HepG2 (cell line): ENCODE measurements around the gene KIF1C. TPM values are rescaled to one million over a fixed set of nuclear protein-coding genes. Genes with fewer than 3 reads are reported as not detected.
A peak's percentile ranks its signal among the peaks of the same experiment; 100 is the strongest.

Experiments used
- ATAC-seq: fragments of 200-7000 bp; cut with Tn5 transposase; 3 replicates; pipeline ENCODE4 v1.9.1; 2020; ENCODE audit warnings: mild to moderate bottlenecking, moderate library complexity
- BruUV-seq: library from RNA; stranded (reverse); fragments of 400-500 nt; replicated peaks from 2 replicates; lab custom pipeline; 2021; lab: Mats Ljungman, UMichigan
- CTCF ChIA-PET: fragments of 300-600 bp; formaldehyde crosslinking; extraction: SDS; loops from one replicate; lab custom pipeline; 2021; ENCODE audit warnings: low total read pairs, inconsistent platforms, low intra/inter-chr PET ratio; lab: Yijun Ruan, JAX
- POLR2A ChIA-PET: fragments of 350-600 bp; sonication (Branson Sonifier 250); formaldehyde crosslinking; loops from one replicate; lab custom pipeline; 2020; ENCODE audit warnings: antibody characterized with exemption, inconsistent platforms; lab: Yijun Ruan, JAX
- DNase-seq: peaks from one replicate; pipeline ENCODE4 v3.0.0-alpha.2; 2015; ENCODE audit warnings: low spot score
- FAIRE-seq: peaks from 3 replicates; lab custom pipeline; 2011; peaks lifted over from hg19 to GRCh38; lab: Jason Lieb, UNC
- H2AFZ ChIP-seq: one replicate; pipeline ENCODE4 v1.6.1; 2011; ENCODE audit warnings: low read length, inconsistent platforms
- H3K27ac ChIP-seq: fragments of 300-600 bp; 3 replicates; pipeline ENCODE4 v1.8.0; 2011; ENCODE audit warnings: mixed run types, mild to moderate bottlenecking, mixed read lengths, low read length, inconsistent platforms; ENCODE audit not compliant: insufficient read depth; ENCODE audit errors: extremely low read length
- H3K27me3 ChIP-seq, 2 experiments: fragments of 200-600 bp in 1 of 2; 2 replicates in 1 of 2; 3 replicates in 1 of 2; pipeline versions ENCODE4 v1.6.0 to v1.8.0; 2011; ENCODE audit warnings: low read length in 2 of 2, mild to moderate bottlenecking in 2 of 2, moderate library complexity in 2 of 2, inconsistent platforms in 1 of 2; ENCODE audit not compliant: insufficient read depth in 2 of 2, control insufficient read depth in 1 of 2
- H3K36me3 ChIP-seq, 2 experiments: fragments of 200-600 bp in 1 of 2; replicated peaks in 1 of 2; 2 replicates in 1 of 2; 3 replicates in 1 of 2; pipeline versions ENCODE4 v1.5.1 to v1.8.0; 2011; ENCODE audit warnings: low read length in 2 of 2, inconsistent platforms in 1 of 2; ENCODE audit not compliant: insufficient read depth in 2 of 2, control insufficient read depth in 1 of 2
- H3K4me1 ChIP-seq: 2 replicates; pipeline ENCODE4 v1.5.1; 2012; ENCODE audit warnings: low read length, inconsistent platforms; ENCODE audit not compliant: insufficient read depth
- H3K4me2 ChIP-seq: 2 replicates; pipeline ENCODE4 v1.6.0; 2011; ENCODE audit warnings: low read depth, low read length, inconsistent platforms
- H3K4me3 ChIP-seq, 3 experiments: fragments of 200-600 bp in 1 of 3; sonication (generic), shearing (Covaris generic) in 1 of 3; replicated peaks in 1 of 3; 2 replicates each; pipeline ENCODE4 v1.5.1; 2011 to 2016; ENCODE audit warnings: low read length in 3 of 3, inconsistent platforms in 2 of 3, low read depth in 2 of 3, mild to moderate bottlenecking in 2 of 3, control low read depth in 1 of 3, mixed read lengths in 1 of 3; ENCODE audit not compliant: insufficient read depth in 1 of 3
- H3K79me2 ChIP-seq: one replicate; pipeline ENCODE4 v1.6.1; 2011; ENCODE audit warnings: low read length, inconsistent platforms; ENCODE audit not compliant: insufficient read depth
- H3K9ac ChIP-seq: 2 replicates; pipeline ENCODE4 v1.6.0; 2011; ENCODE audit warnings: mild to moderate bottlenecking, low read depth, low read length, inconsistent platforms; ENCODE audit not compliant: insufficient read depth
- H3K9me3 ChIP-seq: 2 replicates; pipeline ENCODE4 v1.5.1; 2012; ENCODE audit warnings: mild to moderate bottlenecking, low read length
- H4K20me1 ChIP-seq: 2 replicates; pipeline ENCODE4 v1.6.0; 2011; ENCODE audit warnings: inconsistent platforms, mild to moderate bottlenecking, low read length, moderate library complexity; ENCODE audit not compliant: insufficient read depth
- CREM ChIP-seq, 2 experiments: sonication (generic) in 1 of 2; formaldehyde crosslinking in 1 of 2; IDR thresholded peaks; 2 replicates each; pipeline versions ENCODE4 v1.4.0 to v1.6.1; 2016 to 2020; ENCODE audit warnings: antibody characterized with exemption in 1 of 2, mild to moderate bottlenecking in 1 of 2, missing genetic modification reagents in 1 of 2
- FOSL2 ChIP-seq: sonication (generic); formaldehyde crosslinking; IDR thresholded peaks from 2 replicates; pipeline ENCODE4 v1.4.0; 2020; ENCODE audit warnings: missing genetic modification reagents
- HIC2 ChIP-seq: sonication (generic); formaldehyde crosslinking; IDR thresholded peaks from 2 replicates; pipeline ENCODE4 v1.9.0; 2022; ENCODE audit warnings: low read depth, missing genetic modification reagents
- MTA1 ChIP-seq: sonication (generic); formaldehyde crosslinking; IDR thresholded peaks from 2 replicates; pipeline ENCODE4 v1.4.0; 2020; ENCODE audit warnings: missing genetic modification reagents, mild to moderate bottlenecking, borderline replicate concordance
- SAFB2 ChIP-seq: sonication (generic); formaldehyde crosslinking; IDR thresholded peaks from 2 replicates; pipeline ENCODE4 v1.5.1; 2020; ENCODE audit warnings: missing genetic modification reagents, low read depth, mild to moderate bottlenecking, borderline replicate concordance
- ZBTB7A ChIP-seq: sonication (generic); formaldehyde crosslinking; IDR thresholded peaks from 2 replicates; pipeline ENCODE4 v1.8.0; 2022; ENCODE audit warnings: mild to moderate bottlenecking, missing genetic modification reagents
- ZNF501 ChIP-seq: sonication (generic); formaldehyde crosslinking; IDR thresholded peaks from 2 replicates; pipeline ENCODE4 v1.5.1; 2020; ENCODE audit warnings: mild to moderate bottlenecking, moderate library complexity, missing genetic modification reagents
- ZNF878 ChIP-seq: sonication (generic); formaldehyde crosslinking; IDR thresholded peaks from 2 replicates; pipeline ENCODE4 v1.8.1; 2023; ENCODE audit warnings: mild to moderate bottlenecking, missing genetic modification reagents, moderate library complexity
- WGBS: methylation state at CpG from one replicate; pipeline ENCODE4 v1.1.6; 2017; ENCODE audit warnings: low lambda C conversion rate; 5-methylcytosine and 5-hydroxymethylcytosine counted together
- in situ Hi-C: cut with HindIII; loops from 2 replicates; pipeline ENCODE4 v1.10.0; 2017; ENCODE audit warnings: low pct_unique_long_range_greater_than_20kb; ENCODE audit not compliant: extremely low pct_ligation_motif_present
- intact Hi-C: fragments of 100-400 bp; cut with micrococcal nuclease; formaldehyde crosslinking; loops from one replicate; pipeline ENCODE4 v1.10.0; 2022; ENCODE audit not compliant: unreplicated experiment
- polyA plus RNA-seq, 8 experiments: library from polyadenylated mRNA; depleted of rRNA in 3 of 8; stranded (reverse) in 7 of 8; unstranded in 1 of 8; fragments of >200 nt; fragmentation: Illumina TruSeq in 4 of 8; extraction: Trizol in 4 of 8; gene quantifications; 2 replicates each; pipeline versions ENCODE4 v1.2.1 to v1.2.3, GENCODE V29; 2011 to 2016; ENCODE audit warnings: low read depth in 4 of 8, missing spikeins in 1 of 8, mixed read lengths in 1 of 8; ENCODE audit not compliant: insufficient read depth in 1 of 8
- total RNA-seq, 5 experiments: library from RNA; depleted of rRNA; stranded (reverse); fragments of >200 nt; fragmentation: Illumina TruSeq; extraction: Trizol; gene quantifications; 2 replicates each; pipeline ENCODE4 v1.2.3, GENCODE V29; 2016; ENCODE audit warnings: low read depth in 1 of 5

Gene KIF1C
- total and polyA plus RNA-seq, 2 of the 13 experiments (the other 11 are each of a cell fraction or from before 2014, with no cell fraction given): 70.0 to 104 TPM

- peak; percentile 93 for TF ChIP-seq HIC2 (CRISPR knock-in tag)
- 0 out of 2 replicates have a peak, but pooled peaks have one; percentile 36 for TF ChIP-seq ZNF501
- TF ChIP-seq FOSL2 (CRISPR knock-in tag): peak; percentile 25
- TF ChIP-seq MTA1 (CRISPR knock-in tag): peak; percentile 64
- peak; percentile 42; the same call in 1 of the 2 replicates for TF ChIP-seq CREM (IDR thresholded peaks at IDR 0.05)
- TF ChIP-seq CREM (CRISPR knock-in tag; IDR thresholded peaks at IDR 0.05): no peak
These were observed 47.0 kb upstream of the KIF1C start, which contains the start of gene ENO3 (continued) for GRCh38 chr17:4950746-4951204.

GRCh38 chr17:4951486-4951885, 46.3 kb upstream of the KIF1C start:
- intact Hi-C loops: loop anchor here (5.0 kb wide), 1 partner anchor 44 kb away; no protein-coding TSS in a partner anchor
- no peaks in the 10 kb centered on the region; a peak in 1 of 5 replicates for H3K27me3 ChIP-seq
- H3K9me3 ChIP-seq: no peaks in the 10 kb centered on the region
- peaks cover 2 to 11% of the 10 kb centered on the region in 2 experiments; a peak in 3 of 5 replicates for H3K36me3 ChIP-seq
- peaks cover 11% of the 10 kb centered on the region for H4K20me1 ChIP-seq
- ATAC-seq: no peak
- WGBS: 10% methylated on average over 3 of the region's 3 CpGs
- in situ Hi-C loops: no loop called here
- FAIRE-seq: no peak
- TF ChIP-seq ZNF878 (CRISPR knock-in tag) (0 out of 2 replicates have a peak, but pooled peaks have one; percentile 15), ZBTB7A (CRISPR knock-in tag) (no peak), SAFB2 (CRISPR knock-in tag) (no peak)
- ChIA-PET POLR2A (interaction anchor here (0.7 to 10.0 kb wide), 8 partner anchors 8 to 155 kb away, joined by 3 to 273 read pairs (median 5); partner anchors contain the start of genes PSMB6, RNF167, SLC25A11 and SPAG7), CTCF (no interaction called here)
- peak overlapping the region; percentile 84 for H3K9ac ChIP-seq
- H3K27ac ChIP-seq: peak overlapping the region; percentile 99
- peaks cover 44% of the 10 kb centered on the region for H3K4me1 ChIP-seq
- no TSS peak for BruUV-seq
- peaks cover 28% of the 10 kb centered on the region for H3K79me2 ChIP-seq
- peak overlapping the region; percentile 93 for H3K4me2 ChIP-seq
- DNase-seq: no peak
- H3K4me3 ChIP-seq: peak overlapping the region; percentile 52 to 88 (median 86)
- H2AFZ ChIP-seq: no peak overlapping the region
